Lower leg skin (tissue), 3 donors: ENCODE results near the gene CTNND2.

Experiments used
- CTCF ChIP-seq, 3 donors: fragments of 450-650 bp; IDR thresholded peaks; one replicate each; pipeline ENCODE4 v1.5.1; 2016; ENCODE audit warnings: antibody characterized with exemption in 3 of 3, mild to moderate bottlenecking in 3 of 3, moderate library complexity in 2 of 3
- POLR2A ChIP-seq, 2 donors: fragments of 450-650 bp; IDR thresholded peaks; one replicate each; pipeline ENCODE4 v1.6.1; 2016 to 2017; ENCODE audit warnings: antibody characterized with exemption in 2 of 2, mild to moderate bottlenecking in 1 of 2, moderate library complexity in 1 of 2

GRCh38 chr5:11683666-11684065 is 220.6 kb downstream of the CTNND2 start:
- TF ChIP-seq CTCF (IDR thresholded peaks at IDR 0.05) (no peak), POLR2A (IDR thresholded peaks at IDR 0.05) (no peak)
